Lower lobe of right lung (tissue), 2 donors: ENCODE data around the gene MYO1A. TPM values are rescaled to one million over a fixed set of nuclear protein-coding genes. Genes with fewer than 3 reads are reported as not detected.

ENCODE experiments used
- ATAC-seq, 2 donors: fragments of 200-7000 bp; cut with Tn5 transposase; one replicate each; pipeline ENCODE4 v1.9.1; 2020 to 2022; ENCODE audit warnings: mild to moderate bottlenecking in 2 of 2, moderate library complexity in 2 of 2
- DNase-seq: peaks from one replicate; pipeline ENCODE4 v3.0.0-alpha.2; 2020
- H3K27ac ChIP-seq: fragments of 200-600 bp; one replicate; pipeline ENCODE4 v1.8.0; 2022
- H3K27me3 ChIP-seq: fragments of 200-600 bp; one replicate; pipeline ENCODE4 v1.8.0; 2022; ENCODE audit warnings: low read depth
- H3K36me3 ChIP-seq: fragments of 200-600 bp; one replicate; pipeline ENCODE4 v1.8.0; 2022; ENCODE audit warnings: mild to moderate bottlenecking
- H3K4me1 ChIP-seq: fragments of 200-600 bp; one replicate; pipeline ENCODE4 v1.8.0; 2022
- H3K4me3 ChIP-seq: fragments of 200-600 bp; one replicate; pipeline ENCODE4 v1.8.0; 2022; ENCODE audit warnings: mild to moderate bottlenecking
- H3K9me3 ChIP-seq: fragments of 200-600 bp; one replicate; pipeline ENCODE4 v1.8.0; 2022
- intact Hi-C: fragments of 100-400 bp; cut with DNase I; formaldehyde crosslinking; loops from one replicate; pipeline ENCODE4 v1.11.0; 2022
- total RNA-seq: library from RNA; stranded (reverse); fragmentation: NEBNext Ultra II Directional; extraction: Animal tissue kit (Norgen Biotek cat#: 25700); gene quantifications from one replicate; pipeline ENCODE4 v1.2.1, GENCODE V29; 2021
- TF ChIP-seq, protein P1 (sequence below): fragments of 200-600 bp; IDR thresholded peaks from one replicate; pipeline ENCODE4 v1.8.0; 2022; ENCODE audit warnings: antibody characterized with exemption, mild to moderate bottlenecking
- donor health status: DM: no; HTN: yes; CAD: no; lungs with severe emphysema.

MYO1A gene
- total RNA-seq, 1 donor from 2014 or later = 2.9 TPM

DNA sequence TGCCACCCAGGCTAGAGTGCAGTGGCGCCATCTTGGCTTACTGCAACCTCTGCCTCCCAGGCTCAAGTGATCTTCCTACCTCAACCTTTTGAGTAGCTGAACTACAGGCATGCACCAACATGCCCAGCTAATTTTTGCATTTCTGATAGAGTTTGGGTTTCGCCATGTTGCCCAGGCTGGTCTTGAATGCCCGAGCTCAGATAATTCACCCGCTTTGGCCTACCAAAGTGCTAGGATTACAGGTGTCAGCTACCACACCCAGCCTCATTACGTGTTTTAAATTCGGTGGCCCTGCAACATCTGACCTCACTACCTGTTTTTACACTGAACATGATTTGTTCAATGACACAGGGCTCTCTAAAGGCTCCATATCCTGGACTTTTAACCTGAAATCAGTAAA, 69.7 kb downstream of the MYO1A start:
- TF ChIP-seq, protein P1, sequence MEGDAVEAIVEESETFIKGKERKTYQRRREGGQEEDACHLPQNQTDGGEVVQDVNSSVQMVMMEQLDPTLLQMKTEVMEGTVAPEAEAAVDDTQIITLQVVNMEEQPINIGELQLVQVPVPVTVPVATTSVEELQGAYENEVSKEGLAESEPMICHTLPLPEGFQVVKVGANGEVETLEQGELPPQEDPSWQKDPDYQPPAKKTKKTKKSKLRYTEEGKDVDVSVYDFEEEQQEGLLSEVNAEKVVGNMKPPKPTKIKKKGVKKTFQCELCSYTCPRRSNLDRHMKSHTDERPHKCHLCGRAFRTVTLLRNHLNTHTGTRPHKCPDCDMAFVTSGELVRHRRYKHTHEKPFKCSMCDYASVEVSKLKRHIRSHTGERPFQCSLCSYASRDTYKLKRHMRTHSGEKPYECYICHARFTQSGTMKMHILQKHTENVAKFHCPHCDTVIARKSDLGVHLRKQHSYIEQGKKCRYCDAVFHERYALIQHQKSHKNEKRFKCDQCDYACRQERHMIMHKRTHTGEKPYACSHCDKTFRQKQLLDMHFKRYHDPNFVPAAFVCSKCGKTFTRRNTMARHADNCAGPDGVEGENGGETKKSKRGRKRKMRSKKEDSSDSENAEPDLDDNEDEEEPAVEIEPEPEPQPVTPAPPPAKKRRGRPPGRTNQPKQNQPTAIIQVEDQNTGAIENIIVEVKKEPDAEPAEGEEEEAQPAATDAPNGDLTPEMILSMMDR = no peak
- DNase-seq (no peak), ATAC-seq (no peak)
- intact Hi-C loops = no loop called here
- H3K27ac ChIP-seq = no peak overlapping the region
- H3K36me3 ChIP-seq = no peaks in the 10 kb centered on the region
- no peak overlapping the region for H3K4me3 ChIP-seq
- no peaks in the 10 kb centered on the region for H3K4me1 ChIP-seq
- no peaks in the 10 kb centered on the region for H3K9me3 ChIP-seq
- no peaks in the 10 kb centered on the region for H3K27me3 ChIP-seq

DNA sequence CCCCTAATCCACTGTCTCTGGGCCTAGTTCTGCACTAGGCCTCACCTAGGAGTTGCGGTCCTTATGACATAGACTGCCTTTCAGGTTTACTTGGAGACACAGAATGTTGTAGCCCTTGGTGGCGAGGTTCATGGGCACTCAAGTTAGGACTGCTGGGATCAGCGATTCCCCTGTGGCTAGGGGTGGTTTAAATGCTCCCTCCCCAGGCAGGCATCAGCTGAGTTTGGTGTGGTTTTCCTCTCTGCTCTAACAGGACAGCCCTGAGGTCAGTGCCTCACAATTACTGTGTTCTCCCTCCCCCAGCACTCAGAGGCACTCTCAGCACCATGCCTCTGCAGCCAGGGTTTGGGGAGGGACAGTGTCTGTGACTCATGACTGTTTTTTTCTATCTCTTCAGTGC, 70.3 kb downstream of the MYO1A start:
- Histone ChIP-seq H3K4me3 (no peak overlapping the region), H3K36me3 (no peaks in the 10 kb centered on the region), H3K27me3 (no peaks in the 10 kb centered on the region), H3K27ac (no peak overlapping the region), H3K9me3 (no peaks in the 10 kb centered on the region), H3K4me1 (no peaks in the 10 kb centered on the region)
- DNase-seq = no peak
- TF ChIP-seq, protein P1 = no peak
- intact Hi-C loops = no loop called here
- no peak for ATAC-seq

Other genes with a start within 250 kb of the MYO1A start
- not detected for gene SDR9C7, start 115.7 kb downstream of the MYO1A start, total RNA-seq
- 0.53 TPM for gene RDH16, start 92.5 kb downstream of the MYO1A start, total RNA-seq
- gene ZBTB39, start 43.6 kb downstream of the MYO1A start, total RNA-seq = 6.8 TPM
- gene TAC3, start 33.6 kb downstream of the MYO1A start, total RNA-seq = not detected
- 19.1 TPM for gene NEMP1, start 28.7 kb upstream of the MYO1A start, total RNA-seq
- 28.9 TPM for gene NAB2, start 39.0 kb upstream of the MYO1A start, total RNA-seq
- 269 TPM for gene STAT6, start 61.2 kb upstream of the MYO1A start, total RNA-seq
- gene LRP1, start 78.4 kb upstream of the MYO1A start, total RNA-seq = 404 TPM
- not detected for gene LRP1-AS, start 97.5 kb upstream of the MYO1A start, total RNA-seq
- not detected for gene NXPH4, start 166.7 kb upstream of the MYO1A start, total RNA-seq
- 66.6 TPM for gene SHMT2, start 179.6 kb upstream of the MYO1A start, total RNA-seq
- gene STAC3, start 201.1 kb upstream of the MYO1A start, total RNA-seq = 8.7 TPM